ENCODE results near the gene MAP6D1. TPM values are rescaled to one million over a fixed set of nuclear protein-coding genes. Genes with fewer than 3 reads are reported as not detected.

The MAP6D1 gene
- total RNA-seq (2022; extraction: Qiagen RNA extraction; ENCODE audit: low read depth), result 3.6 to 6.0 TPM (median 5.9 TPM) in 5 replicates

GRCh38 chr3:183825456-183826161, at the start of gene MAP6D1:
Gene MAP6D1 (minus strand): TSS chr3:183825577. CDS start chr3:183825547, 30 bp downstream.

Other genes with a start within 250 kb of the MAP6D1 start
- gene KLHL24, start 190.0 kb downstream of the MAP6D1 start, total RNA-seq (2022; extraction: Qiagen RNA extraction; ENCODE audit: low read depth), result 6.8 to 8.9 TPM (median 7.1 TPM) in 5 replicates
- 8.5 to 12.9 TPM (median 12.3 TPM) in 5 replicates for gene YEATS2, start 127.8 kb downstream of the MAP6D1 start, total RNA-seq (2022; extraction: Qiagen RNA extraction; ENCODE audit: low read depth)
- 62.4 to 68.8 TPM (median 66.7 TPM) in 5 replicates for gene PARL, start 59.3 kb upstream of the MAP6D1 start, total RNA-seq (2022; extraction: Qiagen RNA extraction; ENCODE audit: low read depth)
- gene ABCC5, start 192.3 kb upstream of the MAP6D1 start, total RNA-seq (2022; extraction: Qiagen RNA extraction; ENCODE audit: low read depth), result 8.8 to 12.9 TPM (median 11.9 TPM) in 5 replicates
- not detected in 5 replicates for gene HTR3D, start 206.2 kb upstream of the MAP6D1 start, total RNA-seq (2022; extraction: Qiagen RNA extraction; ENCODE audit: low read depth)
- not detected in 5 replicates for gene HTR3C, start 227.5 kb upstream of the MAP6D1 start, total RNA-seq (2022; extraction: Qiagen RNA extraction; ENCODE audit: low read depth)